Prostate gland (tissue), 2 donors: ENCODE data around the gene TFPI.

Experiments used
- CTCF ChIP-seq, 4 experiments: fragments of 200-600 bp in 2 of 4; fragments of 450-650 bp in 2 of 4; sonication (generic) in 2 of 4; IDR thresholded peaks; 1 replicate in 3 of 4; 2 replicates in 1 of 4; pipeline ENCODE4 v1.5.1; 2016 to 2019; ENCODE audit warnings: antibody characterized with exemption in 4 of 4, mild to moderate bottlenecking in 2 of 4, moderate library complexity in 2 of 4
- POLR2A ChIP-seq: fragments of 450-650 bp; IDR thresholded peaks from one replicate; pipeline ENCODE4 v1.6.1; 2016; ENCODE audit warnings: antibody characterized with exemption, mild to moderate bottlenecking
- POLR2AphosphoS5 ChIP-seq: sonication (generic); formaldehyde crosslinking; IDR thresholded peaks from one replicate; pipeline ENCODE4 v1.6.1; 2017; ENCODE audit warnings: antibody characterized with exemption

- no peak for TF ChIP-seq POLR2A
- TF ChIP-seq CTCF (IDR thresholded peaks at IDR 0.05): no peak
- no peak for TF ChIP-seq POLR2AphosphoS5
Measured at GRCh38 chr2:187434342-187434785, 119.9 kb downstream of the TFPI start.
